ENCODE data around the gene MAML2.

The MAML2 gene

DNA sequence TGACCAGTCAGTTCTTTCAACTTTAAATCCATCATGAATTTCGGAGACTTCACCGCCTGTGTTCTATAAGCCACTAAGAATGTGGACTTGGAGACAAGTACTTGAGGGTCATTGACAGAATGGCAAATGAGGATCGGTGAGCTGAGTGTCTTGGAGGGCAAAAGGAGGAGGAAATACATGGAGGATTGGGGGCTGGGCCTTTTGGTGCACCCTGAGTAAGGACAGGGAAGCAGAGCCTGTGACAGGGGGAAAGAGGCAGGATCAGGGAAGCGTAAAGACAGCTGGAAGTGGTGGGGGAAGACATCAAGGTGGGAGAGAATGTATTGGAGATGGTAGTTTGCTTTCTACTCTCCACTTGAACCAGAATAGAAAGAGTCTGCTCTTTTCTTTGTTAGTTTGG lies 348.7 kb downstream of the MAML2 start:
- no peak for DNase-seq

DNA sequence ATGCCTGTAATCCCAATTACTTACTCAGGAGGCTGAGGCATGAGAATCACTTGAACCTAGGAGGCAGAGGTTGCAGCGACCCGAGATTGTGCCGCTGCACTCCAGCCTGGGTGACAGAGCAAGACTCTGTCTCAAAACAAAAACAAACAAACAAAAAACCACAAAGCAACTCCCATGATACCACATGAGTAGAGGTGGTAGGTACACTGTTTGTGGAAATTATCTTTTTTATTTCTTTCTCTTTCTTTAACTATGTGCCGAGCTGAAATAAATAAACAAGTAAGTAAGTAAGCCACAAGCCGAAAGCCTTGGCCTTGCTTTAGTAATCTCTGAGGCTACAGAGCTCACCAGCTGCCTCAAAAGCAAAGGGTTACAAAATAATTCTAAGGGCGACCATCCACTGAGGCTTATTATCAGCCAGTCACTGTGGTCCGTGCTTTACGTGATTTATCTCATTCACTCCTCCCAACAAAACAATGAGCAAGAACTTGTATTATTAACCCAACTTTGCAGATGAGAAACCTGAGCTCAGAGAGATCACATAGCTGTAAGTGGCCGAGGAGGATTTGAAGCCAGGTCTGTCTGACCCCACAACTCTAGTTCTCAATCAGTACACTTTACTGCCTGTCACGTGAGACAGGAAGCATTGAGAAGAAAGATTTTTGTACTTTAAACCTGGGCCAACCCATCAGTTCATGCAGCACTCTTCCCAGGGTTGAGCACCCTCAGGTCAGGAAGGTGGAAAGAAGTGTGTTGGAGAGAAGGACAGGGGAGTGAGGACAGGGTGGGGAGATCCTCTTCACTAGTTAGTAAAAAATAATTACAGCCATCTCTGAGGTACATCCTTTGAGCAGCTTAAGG lies 349.3 kb downstream of the MAML2 start:
- no peak for DNase-seq

DNA sequence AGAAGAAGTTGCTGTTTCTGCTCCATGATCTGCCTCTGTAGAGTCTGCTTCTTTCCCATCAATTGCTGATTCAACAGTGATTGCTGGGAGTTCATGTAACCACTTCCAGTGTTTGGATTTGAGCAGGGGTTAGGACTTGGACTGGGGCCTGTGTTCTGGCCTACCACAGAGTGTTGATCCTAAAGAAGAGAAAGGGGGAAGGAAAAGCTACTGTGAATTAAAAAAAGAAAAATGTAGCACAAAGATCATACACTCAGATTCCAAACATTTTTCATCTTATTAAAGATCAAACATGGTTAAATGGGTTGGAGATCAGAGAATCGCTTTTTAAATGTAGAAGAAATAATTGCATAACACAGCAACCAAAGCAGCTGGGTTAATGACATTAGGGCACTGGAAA lies 351.4 kb downstream of the MAML2 start:
- no peak for DNase-seq

DNA sequence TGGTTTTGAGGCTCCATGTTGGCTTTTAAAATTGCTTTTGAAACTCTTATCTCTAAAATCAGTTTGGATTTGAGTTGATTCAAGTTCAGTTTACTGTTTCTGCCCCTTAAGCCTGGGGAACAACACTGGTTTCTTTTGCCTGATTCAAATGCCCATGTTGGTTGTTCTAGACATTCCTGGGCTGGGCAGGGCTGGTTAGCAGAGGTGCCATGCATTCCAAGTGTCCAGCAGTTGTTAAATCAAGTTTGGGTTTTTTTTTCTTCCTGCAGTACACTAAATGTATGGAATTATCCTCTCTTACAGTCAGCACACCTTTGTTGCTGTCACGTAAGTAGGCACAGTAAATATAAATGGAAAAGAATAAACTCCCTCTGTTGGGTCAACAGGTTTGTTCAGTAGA lies 351.9 kb downstream of the MAML2 start:
- DNase-seq: no peak

DNA sequence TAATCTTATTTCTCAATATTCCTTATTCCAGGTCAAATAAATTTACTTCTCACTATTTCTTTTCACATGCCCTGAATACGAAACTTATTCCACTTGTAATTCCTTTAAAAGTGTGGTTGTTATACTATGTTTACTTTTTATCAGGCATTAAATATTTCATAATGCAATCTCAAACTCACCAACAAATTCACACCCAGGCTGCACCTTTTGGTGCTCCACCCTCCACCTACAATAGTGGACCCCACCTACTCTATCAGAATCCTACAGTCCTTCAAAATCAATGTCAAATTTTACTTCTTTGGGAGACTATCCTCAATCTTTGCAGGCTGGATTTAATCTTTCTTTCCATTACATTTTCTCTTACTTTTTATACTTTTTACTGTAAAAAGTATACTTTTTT lies 353.2 kb downstream of the MAML2 start:
- DNase-seq: no peak

DNA sequence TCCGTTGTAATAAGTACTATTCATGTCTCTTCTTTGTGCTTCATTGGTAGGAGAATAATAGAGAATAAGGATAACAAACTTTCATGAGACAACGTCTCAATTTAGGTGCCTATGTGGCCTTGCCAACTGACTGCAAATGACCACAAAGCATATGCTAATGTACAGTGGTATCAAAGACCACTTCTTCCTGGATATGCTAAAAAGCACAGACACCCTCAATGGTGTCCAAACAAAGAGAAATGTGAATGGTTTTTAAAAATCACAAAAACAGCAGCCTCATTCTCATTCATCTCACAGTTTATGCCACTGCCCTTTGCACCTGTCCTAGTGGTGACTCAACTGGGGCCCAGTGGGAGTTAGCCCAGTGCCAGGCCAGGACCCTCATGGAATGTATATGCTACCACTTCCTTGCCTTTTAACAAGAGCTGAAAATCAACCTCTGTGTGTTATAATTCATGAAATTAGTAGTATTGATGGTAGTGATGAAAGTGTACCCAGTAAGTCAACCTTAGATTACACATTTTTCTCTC lies 353.9 kb downstream of the MAML2 start:
- DNase-seq: no peak

DNA sequence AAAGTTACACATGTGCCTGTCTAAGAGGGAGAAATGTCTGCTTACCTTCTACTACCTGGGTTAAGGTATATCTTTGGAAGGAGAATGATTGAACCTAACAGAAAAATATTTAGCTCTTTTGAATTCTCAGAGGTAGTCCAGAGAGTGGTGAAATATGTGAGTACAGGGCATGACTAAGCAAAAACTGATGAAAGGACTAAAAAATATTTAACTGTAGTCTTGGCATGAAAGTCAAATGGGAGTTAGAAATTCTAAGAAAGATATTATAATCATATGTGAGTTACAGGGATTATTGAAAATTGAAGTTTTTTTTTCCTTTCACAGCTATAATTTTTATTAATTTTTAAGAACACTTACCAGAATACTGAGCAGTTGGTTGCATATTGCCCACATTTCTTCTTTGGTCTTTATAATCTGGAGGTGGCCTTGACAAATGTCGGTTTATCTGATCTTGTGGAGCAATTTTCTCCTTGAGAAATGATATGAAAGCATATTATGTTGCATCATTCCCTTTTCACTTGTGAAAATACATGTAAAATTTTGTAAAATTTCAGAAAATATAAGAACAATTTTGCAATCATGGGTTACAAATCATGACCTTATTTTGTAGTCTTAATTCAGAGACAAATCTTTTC lies 357.7 kb downstream of the MAML2 start:
- no peak for DNase-seq

DNA sequence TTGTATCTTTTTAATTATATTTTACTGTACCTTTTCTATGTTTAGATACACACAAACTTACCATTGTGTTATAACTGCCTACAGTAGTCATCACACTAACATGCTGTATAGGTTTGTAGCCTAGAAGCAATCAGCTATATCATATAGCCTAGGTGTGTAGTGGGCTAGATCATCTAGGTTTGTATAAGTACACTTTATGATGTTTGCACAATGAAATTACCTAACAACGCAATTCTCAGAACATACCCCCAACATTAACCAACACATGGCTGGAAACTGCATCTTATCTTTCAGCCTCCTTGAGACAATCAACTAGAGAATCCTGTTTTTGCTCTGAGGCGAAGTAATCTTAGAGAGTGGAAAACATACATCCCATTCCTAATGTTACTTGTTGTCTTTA lies 358.9 kb downstream of the MAML2 start:
- no peak for DNase-seq

DNA sequence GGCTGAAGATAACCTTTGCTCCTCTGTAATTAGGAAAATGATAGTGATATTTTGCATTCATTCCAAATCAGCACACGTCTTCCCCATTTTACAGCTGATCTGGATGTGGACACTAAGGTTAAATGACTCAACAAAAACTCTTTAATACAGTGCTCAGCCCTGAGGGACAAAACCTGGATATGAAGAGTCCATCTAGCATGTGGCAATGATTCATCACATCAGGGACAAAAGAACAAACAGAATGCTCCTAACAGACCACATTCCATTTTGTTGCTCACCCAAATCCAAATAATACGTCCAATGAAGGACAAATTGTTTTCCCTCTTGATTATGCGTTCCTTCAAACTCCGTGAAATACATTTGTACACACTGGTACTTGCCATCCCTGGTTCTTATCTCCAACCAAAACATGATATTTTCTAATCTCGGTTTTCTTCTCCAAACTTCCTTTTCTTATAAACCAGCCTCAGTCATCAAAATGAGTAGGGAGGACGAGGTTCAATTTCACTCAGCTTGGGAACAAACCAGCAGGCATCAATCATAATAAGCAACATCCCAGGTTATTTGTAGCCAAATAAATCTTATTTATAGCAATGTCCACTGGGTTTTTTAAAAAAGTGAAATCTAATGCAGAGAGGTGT lies 365.3 kb downstream of the MAML2 start:
- no peak for DNase-seq

DNA sequence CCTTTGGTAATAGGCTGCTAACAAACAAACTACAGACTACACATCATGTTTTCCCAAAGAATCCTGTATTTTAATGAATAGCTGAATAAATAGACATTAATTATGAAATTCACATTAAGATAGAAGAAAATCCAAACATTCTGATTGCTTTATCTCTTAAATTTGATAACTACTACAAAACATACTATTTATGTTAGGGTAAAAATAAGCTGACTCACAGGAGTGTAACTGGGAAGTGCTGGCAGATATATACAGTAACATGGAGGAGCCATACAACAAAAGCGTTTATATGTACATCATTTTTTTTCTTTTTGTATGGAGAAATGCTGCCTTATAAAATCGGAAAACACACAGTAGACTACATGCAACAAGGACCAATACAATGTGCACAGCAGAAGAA lies 366.4 kb downstream of the MAML2 start:
- DNase-seq: no peak

DNA sequence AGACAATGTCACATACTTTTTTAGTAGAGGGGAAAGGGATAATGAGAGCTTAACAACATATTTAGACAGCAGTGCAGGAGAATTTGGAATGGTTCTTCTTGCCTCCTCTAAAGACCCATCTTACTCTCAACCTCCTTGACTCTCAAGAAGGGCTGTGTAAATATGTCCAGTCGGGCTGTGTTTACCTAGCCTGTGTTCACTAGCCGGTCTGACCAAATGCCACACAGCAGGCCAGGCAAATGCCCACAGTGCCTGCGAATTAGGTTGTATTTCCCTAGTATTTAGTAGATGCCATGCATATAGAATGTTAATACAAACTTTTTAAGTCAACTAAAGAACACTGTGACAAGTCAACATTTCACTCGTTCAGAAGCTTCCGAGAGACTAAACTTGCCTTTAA lies 367.7 kb downstream of the MAML2 start:
- DNase-seq: no peak

DNA sequence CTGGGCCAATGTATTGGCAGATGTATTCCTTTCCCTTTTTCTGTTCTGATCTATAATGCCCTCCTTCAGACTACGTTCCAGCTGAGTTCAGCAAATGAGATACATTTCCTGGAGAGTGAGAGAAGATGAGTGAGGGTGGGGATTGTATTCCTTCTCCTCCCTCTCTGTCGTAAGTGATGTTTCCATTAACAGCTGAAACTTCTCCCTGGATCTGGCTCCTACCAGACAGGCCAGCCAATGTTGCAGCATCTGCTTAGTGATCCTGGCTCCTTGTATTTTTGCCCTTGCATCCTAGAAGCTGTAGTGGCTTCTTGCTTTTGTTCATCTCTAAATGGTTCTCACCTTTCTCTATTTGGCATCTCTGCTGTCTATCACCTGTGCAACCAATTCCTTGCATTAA lies 370.9 kb downstream of the MAML2 start:
- no peak for DNase-seq

DNA sequence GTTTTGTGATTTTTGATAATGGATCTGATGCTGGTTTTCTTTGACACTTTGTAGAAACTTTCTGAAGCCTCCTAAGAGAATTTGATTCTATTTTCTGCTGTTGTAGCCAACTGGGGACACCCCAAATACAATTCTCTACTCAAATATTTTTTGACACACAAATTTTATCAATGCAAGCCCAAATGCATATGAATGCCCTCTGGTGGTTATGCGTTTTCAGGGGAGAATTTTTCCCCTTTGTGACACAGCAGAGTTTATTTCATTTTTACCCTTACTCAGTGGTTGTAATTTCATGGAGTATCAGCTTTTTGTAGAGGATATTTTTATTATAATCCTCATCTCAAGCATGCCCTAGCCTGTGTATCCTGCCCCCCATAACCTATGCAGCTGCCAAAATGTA lies 374.4 kb downstream of the MAML2 start:
- no peak for DNase-seq

DNA sequence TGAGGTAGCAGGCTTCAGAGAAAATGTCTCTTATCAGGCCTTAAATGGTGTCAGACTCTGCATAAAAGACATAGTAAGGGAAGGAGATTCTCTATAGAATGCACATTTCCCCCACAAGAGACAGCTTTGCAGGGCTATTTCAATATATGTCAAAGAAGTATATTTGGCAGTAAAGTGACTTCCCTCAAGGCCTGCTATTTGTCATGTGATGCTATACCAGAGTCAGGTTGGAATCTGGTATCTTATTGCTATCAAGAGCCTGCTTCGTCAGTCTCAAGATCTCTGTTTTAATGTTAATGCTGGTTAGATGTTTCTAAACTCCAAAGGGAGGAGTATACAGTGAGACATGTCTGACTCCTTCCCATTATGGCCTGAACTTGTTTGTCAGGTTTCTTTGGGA lies 378.7 kb downstream of the MAML2 start:
- DNase-seq: no peak

DNA sequence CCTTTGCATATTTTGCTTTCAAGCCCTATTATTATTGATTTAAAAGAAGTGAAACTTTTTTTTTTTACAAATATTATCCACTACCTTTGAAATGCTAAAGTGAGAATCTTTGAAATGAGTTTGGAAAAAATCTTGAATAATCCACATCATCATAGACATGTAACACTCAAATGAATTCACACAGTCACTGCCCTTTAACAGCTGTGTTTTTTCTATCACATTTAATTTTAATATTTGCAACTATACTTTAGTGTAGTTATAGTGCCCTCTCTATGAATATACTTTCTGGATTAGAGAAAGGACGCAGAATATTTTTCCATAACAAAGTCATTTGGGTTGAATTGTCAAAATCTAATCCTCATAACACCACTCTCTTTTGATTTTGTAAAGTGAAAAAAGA lies 381.2 kb downstream of the MAML2 start:
- DNase-seq: no peak

DNA sequence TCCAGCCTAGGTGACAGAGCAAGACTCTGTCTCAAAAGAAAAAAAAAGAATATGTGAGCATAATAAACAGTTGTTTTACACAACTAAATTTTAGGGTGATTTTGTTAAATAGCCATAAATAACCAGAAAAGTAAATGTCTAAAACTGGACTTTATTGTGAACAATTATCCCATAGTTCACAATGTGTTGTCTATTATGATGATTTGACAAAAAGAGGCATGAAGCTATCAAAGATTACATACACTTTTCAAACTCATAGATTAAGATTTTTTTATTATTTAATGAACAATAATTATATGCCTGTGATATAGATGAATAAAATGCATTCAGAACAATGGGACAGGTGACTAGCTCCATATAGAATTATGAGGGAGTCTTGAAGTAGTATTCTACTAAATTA lies 392.1 kb downstream of the MAML2 start:
- DNase-seq: no peak

DNA sequence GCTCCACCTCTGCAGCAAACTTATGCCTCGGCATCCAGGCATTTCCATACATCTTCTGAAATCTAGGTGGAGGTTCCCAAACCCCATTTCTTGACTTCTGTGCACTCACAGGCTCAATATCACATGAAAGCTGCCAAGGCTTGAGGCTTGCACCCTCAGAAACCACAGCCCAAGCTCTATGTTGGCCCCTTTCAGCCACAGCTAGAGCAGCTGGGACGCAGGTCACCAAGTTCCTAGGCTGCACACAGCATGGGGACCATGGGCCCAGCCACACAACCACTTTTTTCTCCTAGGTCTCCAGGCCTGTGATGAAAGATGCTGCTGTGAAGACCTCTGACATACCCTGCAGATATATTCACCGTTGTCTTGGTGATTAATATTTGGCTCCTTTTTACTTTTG lies 394.4 kb downstream of the MAML2 start:
- no peak for DNase-seq

DNA sequence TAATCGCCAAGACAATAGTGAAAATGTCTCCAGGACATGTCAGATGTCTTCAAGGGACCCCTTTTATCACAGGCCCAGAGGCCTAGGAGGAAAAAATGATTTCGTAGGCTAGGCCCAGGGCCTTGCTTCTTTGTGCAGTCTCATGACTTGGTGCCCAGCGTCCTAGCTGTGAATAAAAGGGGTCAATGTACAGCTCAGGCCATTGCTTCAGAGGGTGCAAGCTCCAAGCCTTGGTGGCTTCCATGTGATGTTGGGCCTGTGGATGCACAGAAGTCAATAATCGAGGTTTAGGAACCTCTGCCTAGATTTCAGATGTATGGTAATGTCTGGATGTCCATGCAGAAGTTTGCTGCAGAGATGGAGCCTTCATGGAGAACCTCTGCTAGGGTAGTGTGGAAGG lies 398.4 kb downstream of the MAML2 start:
- DNase-seq: no peak

DNA sequence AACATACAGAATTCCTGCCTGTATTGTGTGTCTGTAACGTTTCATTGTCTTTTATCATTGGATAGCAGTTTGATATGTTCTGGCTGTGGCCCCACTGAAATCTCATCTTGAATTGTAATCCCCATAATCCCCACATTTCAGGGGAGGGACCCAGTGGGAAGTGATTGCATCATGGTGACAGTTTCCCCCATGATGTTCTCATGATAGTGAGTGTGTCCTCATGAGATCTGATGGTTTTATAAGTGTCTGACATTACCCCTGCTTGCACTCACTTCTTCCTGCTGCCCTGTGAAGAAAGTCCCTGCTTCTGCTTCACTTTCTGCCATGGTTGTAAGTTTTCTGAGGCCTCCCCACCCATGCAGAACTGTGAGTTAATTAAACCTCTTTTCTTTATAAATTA lies 399.4 kb downstream of the MAML2 start:
- no peak for DNase-seq

DNA sequence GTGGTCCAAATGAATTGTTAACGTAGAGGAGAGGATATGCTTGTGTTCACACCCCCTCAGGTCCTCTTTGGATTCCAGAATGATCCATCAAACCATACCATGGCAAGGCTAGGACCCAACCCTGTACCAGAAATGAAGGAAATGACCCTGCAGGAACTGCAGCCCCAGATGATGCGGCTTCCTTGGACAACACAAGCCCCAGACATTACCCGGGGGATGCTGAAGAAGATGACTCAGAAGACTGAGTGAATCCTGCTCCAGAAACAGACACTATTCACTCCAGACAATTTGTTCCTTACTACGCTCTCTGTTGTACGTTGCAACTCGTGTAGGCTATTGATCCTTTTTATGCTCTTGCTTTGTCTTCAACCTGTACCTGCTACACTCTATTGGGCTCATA lies 403.9 kb downstream of the MAML2 start:
- DNase-seq: no peak

DNA sequence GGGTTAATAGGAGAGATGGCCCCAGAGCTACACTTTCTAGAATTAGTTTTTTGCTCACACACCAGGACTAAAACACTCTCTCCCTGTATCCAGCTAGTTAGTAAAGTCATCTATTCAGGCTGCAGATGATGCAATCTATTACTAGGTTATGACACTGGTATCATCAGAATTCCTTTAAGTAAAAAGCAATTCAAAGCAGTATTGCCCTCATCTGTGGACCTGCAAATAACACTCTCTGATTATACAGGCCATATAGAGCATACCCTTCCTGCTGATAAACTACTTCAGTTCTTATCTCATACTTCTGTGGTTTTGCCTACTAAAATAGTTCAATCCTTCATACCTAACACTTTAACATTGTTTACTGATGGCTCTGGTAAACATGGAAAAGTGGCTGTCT lies 405.6 kb downstream of the MAML2 start:
- no peak for DNase-seq

DNA sequence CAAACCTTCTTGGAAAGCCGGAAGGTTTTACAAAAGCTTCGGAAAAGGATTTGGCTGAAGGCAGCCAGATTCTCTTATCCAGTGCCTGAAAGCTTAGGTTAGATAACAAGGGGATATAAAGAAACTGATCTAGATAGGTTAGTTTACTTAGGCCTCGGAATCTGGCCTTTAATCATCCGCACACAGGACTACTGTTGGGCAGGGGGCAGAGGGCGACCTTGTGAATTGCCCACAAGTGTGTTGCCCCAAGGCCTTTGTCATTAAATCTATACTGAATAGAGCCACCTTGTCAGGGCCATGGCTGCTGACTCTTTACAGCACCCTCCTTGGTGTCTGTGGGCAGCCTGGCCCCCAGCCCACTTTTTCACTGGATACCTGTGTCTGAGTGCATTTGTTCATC lies 409.4 kb downstream of the MAML2 start:
- DNase-seq: no peak

DNA sequence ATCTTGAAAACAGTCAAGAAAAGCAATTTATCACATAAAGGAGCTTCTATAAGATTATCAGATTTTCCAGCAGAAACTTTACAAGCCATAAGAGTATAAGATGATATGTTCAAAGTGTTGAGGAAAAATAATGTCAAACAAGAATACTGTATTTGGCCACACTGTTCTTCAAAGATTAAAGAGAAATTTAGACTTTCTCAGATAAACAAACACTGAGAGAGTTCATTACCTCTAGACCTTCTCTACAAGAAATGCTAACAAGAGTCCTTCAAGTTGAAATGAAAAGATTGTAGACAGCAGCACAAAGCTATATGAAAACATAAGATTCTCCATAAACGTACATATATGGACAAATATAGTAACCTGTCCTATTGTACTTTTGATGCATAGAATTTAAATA lies 411.1 kb downstream of the MAML2 start:
- DNase-seq: no peak

DNA sequence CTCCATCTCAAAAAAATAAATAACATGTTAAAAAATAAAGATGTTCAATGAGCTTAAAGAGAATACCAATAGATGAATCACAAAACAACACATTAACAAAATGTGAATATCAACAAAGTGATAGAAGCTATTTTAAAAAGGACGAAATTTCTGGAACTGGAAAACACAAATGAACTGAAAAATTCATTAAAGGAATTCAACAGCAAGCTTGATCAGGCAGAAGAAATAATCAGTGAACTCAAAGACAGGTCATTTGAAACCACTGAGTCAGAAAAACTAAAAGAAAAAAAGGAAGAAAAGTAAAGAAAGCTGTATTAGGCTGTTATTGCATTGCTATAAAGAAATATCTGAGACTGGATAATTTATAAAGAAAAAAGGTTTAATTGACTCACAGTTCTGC lies 412.0 kb downstream of the MAML2 start:
- DNase-seq: no peak

Measured in KG1 (cell line).